BE2C (cell line): ENCODE results near the gene ZDHHC8.

Experiments used
- DNase-seq: peaks from one replicate; pipeline ENCODE4 v3.0.0-alpha.2; 2020
- H3K27me3 ChIP-seq: fragments of 250-450 bp; sonication (Bioruptor Pico); 2 replicates; pipeline ENCODE4 v1.5.1; 2020; ENCODE audit warnings: mild to moderate bottlenecking
- H3K36me3 ChIP-seq: fragments of 250-450 bp; sonication (Bioruptor Pico); 2 replicates; pipeline ENCODE4 v1.5.1; 2020; ENCODE audit warnings: mild to moderate bottlenecking
- H3K4me1 ChIP-seq: fragments of 250-450 bp; sonication (Bioruptor Pico); 2 replicates; pipeline ENCODE4 v1.5.1; 2020
- H3K4me3 ChIP-seq: 2 replicates; pipeline ENCODE4 v1.5.1; 2011; ENCODE audit warnings: low read depth, low read length
- H3K9me3 ChIP-seq: fragments of 250-450 bp; sonication (Bioruptor Pico); 2 replicates; pipeline ENCODE4 v1.5.1; 2020
- TF ChIP-seq, protein P1 (sequence below): IDR thresholded peaks from 2 replicates; pipeline ENCODE4 v1.5.1; 2012; ENCODE audit warnings: mild to moderate bottlenecking, low read depth, low read length

The ZDHHC8 gene

DNA sequence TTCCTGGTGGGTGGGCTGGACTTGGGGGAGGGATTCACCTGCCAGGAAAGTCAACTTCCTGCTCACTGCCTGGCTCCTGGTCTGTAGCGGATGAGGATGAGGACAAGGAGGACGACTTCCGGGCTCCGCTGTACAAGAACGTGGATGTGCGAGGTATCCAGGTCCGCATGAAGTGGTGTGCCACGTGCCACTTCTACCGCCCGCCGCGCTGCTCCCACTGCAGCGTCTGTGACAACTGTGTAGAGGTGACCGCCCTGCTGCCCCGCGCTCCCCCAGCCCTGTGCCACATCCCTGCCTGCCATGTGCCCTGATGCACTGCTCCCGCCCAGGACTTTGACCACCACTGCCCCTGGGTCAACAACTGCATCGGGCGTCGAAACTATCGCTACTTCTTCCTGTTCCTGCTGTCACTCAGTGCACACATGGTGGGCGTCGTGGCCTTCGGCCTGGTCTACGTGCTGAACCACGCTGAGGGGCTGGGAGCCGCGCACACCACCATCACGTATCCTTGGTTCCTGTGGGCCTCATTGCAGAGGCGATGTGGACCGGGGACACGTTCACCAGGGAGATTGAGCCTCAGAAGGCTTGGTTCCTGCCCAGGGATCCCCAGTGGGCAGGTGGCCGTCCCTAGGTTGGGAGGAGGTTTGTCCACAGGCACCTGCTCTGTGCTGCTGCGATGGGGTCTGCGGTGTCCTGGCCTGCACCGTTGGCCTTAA lies 7.9 kb downstream of the ZDHHC8 start:
- H3K36me3 ChIP-seq = peaks cover 25% of the 10 kb centered on the region
- peaks cover 35% of the 10 kb centered on the region for H3K4me1 ChIP-seq
- H3K4me3 ChIP-seq = no peak overlapping the region
- no peaks in the 10 kb centered on the region for H3K27me3 ChIP-seq
- H3K9me3 ChIP-seq = no peaks in the 10 kb centered on the region
- TF ChIP-seq, protein P1, sequence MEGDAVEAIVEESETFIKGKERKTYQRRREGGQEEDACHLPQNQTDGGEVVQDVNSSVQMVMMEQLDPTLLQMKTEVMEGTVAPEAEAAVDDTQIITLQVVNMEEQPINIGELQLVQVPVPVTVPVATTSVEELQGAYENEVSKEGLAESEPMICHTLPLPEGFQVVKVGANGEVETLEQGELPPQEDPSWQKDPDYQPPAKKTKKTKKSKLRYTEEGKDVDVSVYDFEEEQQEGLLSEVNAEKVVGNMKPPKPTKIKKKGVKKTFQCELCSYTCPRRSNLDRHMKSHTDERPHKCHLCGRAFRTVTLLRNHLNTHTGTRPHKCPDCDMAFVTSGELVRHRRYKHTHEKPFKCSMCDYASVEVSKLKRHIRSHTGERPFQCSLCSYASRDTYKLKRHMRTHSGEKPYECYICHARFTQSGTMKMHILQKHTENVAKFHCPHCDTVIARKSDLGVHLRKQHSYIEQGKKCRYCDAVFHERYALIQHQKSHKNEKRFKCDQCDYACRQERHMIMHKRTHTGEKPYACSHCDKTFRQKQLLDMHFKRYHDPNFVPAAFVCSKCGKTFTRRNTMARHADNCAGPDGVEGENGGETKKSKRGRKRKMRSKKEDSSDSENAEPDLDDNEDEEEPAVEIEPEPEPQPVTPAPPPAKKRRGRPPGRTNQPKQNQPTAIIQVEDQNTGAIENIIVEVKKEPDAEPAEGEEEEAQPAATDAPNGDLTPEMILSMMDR = no peak
- DNase-seq = no peak

DNA sequence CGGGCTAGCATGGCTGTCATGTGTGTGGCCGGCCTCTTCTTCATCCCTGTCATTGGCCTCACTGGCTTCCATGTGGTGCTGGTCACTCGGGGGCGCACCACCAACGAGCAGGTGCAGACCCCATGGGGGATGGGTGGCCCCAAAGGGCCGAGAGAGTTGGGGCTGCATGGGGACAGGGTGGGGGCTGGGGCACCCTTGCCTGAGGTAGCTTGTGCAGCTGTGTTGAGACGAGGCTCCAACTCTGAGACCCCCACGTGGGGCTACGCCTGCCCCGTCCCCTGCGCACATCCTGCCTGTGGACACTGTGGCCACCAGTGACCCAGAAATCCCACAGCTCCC lies 8.5 kb downstream of the ZDHHC8 start:
- peaks cover 33% of the 10 kb centered on the region for H3K4me1 ChIP-seq
- no peak overlapping the region for H3K4me3 ChIP-seq
- peaks cover 26% of the 10 kb centered on the region for H3K36me3 ChIP-seq
- no peaks in the 10 kb centered on the region for H3K27me3 ChIP-seq
- TF ChIP-seq, protein P1 = no peak
- no peak for DNase-seq
- H3K9me3 ChIP-seq = no peaks in the 10 kb centered on the region

DNA sequence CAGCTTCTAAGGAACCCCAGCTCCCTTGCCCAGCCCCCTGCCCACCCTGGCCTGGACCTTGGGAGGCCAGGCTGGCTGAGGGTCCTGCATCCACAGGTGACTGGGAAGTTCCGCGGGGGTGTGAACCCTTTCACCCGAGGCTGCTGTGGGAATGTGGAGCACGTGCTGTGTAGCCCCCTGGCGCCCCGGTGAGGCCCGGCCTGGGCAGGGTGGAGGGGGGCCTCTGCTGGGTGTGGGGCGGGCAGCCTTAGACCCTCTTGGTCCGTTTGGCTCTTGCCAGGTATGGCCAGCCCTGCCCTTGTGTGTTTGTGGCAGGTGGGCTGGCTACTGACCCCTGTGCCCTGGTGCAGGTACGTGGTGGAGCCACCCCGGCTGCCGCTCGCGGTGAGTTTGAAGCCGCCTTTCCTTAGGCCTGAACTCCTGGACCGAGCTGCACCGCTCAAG lies 8.9 kb downstream of the ZDHHC8 start:
- no peaks in the 10 kb centered on the region for H3K9me3 ChIP-seq
- peaks cover 28% of the 10 kb centered on the region for H3K4me1 ChIP-seq
- no peaks in the 10 kb centered on the region for H3K27me3 ChIP-seq
- DNase-seq = no peak
- TF ChIP-seq, protein P1 = no peak
- H3K4me3 ChIP-seq = no peak overlapping the region
- H3K36me3 ChIP-seq = peaks cover 31% of the 10 kb centered on the region

DNA sequence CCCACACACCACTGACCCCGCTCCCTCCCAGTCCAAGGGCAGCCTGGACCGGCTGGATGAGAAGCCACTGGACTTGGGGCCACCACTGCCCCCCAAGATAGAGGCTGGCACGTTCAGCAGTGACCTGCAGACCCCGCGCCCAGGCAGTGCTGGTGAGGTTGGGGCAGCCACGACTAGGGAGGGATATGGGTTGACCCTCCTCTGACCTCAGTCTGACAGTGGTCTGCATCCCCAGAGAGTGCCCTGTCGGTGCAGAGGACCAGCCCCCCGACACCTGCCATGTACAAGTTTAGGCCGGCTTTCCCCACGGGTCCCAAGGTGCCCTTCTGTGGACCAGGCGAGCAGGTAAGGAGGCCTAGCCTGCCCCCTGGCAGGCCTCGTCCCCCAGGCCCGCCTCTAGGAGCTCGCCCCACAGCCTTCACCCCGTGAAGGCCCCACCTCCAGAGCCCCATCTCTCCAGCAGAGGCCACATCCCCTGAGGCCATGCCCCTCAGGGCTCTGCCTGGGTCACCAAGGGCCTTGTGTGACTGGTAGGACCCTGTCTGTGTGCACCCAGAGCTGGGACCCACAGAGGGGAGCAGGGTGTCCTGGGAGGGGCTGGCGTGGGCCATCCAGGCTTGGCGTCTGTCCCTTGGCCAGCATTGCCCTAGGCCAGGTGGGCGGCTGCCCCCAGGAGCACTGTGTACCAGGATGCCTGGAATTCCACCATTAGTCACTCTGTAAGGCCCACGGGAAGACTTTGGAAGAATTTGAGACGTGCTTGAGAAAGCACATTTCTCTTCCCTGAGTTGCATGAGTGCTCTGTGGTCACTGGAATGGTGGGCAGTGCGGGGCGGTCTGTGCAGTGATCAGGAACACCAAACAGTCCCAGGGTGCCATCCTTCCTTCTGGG lies 9.8 kb downstream of the ZDHHC8 start:
- TF ChIP-seq, protein P1 = no peak
- H3K4me1 ChIP-seq = peaks cover 19% of the 10 kb centered on the region
- peaks cover 33% of the 10 kb centered on the region for H3K36me3 ChIP-seq
- H3K9me3 ChIP-seq = no peaks in the 10 kb centered on the region
- no peak overlapping the region for H3K4me3 ChIP-seq
- no peaks in the 10 kb centered on the region for H3K27me3 ChIP-seq
- no peak for DNase-seq

DNA sequence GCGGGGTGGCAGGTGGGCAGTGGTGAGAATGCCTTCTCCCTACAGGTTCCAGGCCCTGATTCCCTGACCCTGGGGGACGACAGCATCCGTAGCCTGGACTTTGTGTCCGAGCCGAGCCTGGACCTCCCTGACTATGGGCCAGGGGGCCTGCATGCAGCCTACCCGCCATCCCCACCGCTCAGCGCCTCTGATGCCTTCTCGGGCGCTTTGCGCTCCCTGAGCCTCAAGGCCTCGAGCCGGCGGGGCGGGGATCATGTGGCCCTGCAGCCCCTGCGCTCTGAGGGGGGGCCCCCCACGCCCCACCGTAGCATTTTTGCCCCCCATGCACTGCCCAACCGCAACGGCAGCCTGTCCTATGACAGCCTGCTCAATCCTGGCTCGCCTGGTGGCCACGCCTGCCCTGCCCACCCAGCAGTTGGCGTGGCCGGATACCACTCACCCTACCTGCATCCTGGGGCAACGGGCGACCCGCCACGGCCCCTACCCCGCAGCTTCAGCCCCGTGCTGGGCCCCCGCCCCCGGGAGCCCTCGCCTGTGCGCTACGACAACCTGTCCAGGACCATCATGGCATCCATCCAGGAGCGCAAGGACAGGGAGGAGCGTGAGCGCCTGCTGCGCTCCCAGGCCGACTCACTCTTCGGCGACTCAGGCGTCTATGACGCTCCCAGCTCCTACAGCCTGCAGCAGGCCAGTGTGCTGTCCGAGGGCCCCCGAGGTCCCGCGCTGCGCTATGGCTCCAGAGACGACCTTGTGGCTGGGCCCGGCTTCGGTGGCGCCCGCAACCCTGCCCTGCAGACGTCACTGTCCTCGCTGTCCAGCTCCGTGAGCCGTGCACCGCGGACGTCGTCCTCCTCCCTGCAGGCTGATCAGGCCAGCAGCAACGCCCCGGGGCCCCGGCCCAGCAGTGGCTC lies 11.4 kb downstream of the ZDHHC8 start:
- H3K9me3 ChIP-seq = no peaks in the 10 kb centered on the region
- DNase-seq = no peak
- H3K4me1 ChIP-seq = peaks cover 4% of the 10 kb centered on the region
- no peaks in the 10 kb centered on the region for H3K27me3 ChIP-seq
- TF ChIP-seq, protein P1 = no peak
- no peak overlapping the region for H3K4me3 ChIP-seq
- H3K36me3 ChIP-seq = peaks cover 33% of the 10 kb centered on the region
